Measurements from ENCODE around the gene UBASH3A. TPM values are rescaled to one million over a fixed set of nuclear protein-coding genes. Genes with fewer than 3 reads are reported as not detected.

UBASH3A gene
- total and polyA plus RNA-seq, 4 donors = 0.58 to 0.88 (median 0.67) TPM

DNA sequence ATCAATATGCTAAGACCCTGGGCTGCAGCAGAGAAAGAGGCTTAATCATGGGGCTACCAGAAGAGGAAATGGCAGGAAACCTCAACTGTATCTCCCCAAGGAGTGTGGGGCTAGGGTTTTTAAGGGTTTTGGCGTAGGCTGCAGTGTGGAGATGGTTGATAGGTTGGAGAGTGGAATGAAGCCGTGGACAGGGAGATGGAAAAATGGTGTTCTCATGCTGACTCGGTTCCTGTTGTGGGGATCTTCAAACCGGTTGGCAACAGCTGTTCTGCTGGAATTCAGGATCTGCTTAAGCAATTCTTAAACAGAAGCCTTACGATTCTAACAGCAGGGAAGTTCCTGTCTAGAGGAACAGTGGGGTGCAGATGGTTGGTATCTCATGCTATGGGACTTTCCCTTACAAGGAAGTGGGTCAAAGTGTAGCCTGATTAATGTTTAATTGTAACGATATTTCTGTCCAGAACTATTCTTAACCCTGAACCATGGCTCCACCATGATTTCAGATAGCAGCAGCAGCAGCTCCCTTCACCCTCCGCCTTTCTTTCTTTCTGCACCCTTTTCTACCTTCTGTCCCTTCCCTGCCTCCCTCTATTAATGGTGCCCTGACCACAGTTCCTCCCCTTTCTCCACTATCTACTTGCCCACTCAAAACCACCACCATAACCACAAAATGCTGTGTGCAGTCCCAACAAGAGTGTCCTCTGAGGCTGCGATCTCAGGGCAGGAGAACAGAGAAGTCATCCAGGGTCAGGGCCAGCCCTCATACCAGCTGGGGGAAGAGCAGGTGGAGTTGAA is 61.5 kb downstream of the UBASH3A start:
- peaks cover 0 to 6% (median 3%) of the 10 kb centered on the region in 5 donors for H3K4me1 ChIP-seq (ENCODE audit: control insufficient read depth in 5 of 5, insufficient read depth in 5 of 5, low read length in 5 of 5)
- no peaks in the 10 kb centered on the region for H3K36me3 ChIP-seq (ENCODE audit: control insufficient read depth in 4 of 4, insufficient read depth in 4 of 4, low read length in 4 of 4)
- WGBS, 2 donors = 18 to 42% methylated on average over 8 of the region's 8 CpGs
- peak overlapping the region in 1 of 2 donors; percentile 15 for H3K27ac ChIP-seq (ENCODE audit: low read depth in 1 of 2, low read length in 1 of 2)
- ATAC-seq (ENCODE audit: insufficient read depth, low FRiP score) (no peak), DNase-seq (peak in 2 of 3 donors; percentile 27 to 39)
- H3K27me3 ChIP-seq (ENCODE audit: control insufficient read depth in 3 of 3, insufficient read depth in 3 of 3, low read length in 2 of 3) = no peaks in the 10 kb centered on the region
- no peaks in the 10 kb centered on the region for H3K9me3 ChIP-seq (ENCODE audit: control insufficient read depth in 4 of 4, insufficient read depth in 3 of 4, low read length in 3 of 4)
- no peak for TF ChIP-seq CTCF (IDR thresholded peaks at IDR 0.05; ENCODE audit: control extremely low read depth, extremely low read depth)
- H3K4me3 ChIP-seq = no peak overlapping the region
- H3K9ac ChIP-seq (ENCODE audit: insufficient read depth in 1 of 2, low read length in 2 of 2) = no peak overlapping the region

DNA sequence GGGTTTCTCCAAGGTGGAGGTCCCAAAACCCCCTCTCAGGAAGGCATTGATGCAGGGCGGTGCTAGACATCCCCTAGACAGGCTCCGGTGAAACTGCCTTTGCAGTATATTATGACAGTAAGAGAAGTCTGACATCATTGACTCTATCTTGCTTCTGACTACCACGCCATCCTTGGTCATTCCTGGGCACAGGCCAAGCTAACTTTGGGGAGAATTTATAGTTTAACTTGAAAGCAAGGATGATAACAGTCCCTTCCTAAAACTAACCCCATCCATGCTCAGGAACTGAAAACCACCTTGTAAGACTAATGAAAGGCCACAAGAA is 62.1 kb downstream of the UBASH3A start:
- H3K27ac ChIP-seq (ENCODE audit: low read depth in 1 of 2, low read length in 1 of 2) = no peak overlapping the region
- WGBS, 2 donors = 56 to 78% methylated on average over 3 of the region's 3 CpGs
- no peak overlapping the region for H3K4me3 ChIP-seq
- no peak overlapping the region for H3K9ac ChIP-seq (ENCODE audit: insufficient read depth in 1 of 2, low read length in 2 of 2)
- TF ChIP-seq CTCF (IDR thresholded peaks at IDR 0.05; ENCODE audit: control extremely low read depth, extremely low read depth) = no peak
- ATAC-seq (ENCODE audit: insufficient read depth, low FRiP score) (no peak), DNase-seq (no peak)
- no peaks in the 10 kb centered on the region for H3K27me3 ChIP-seq (ENCODE audit: control insufficient read depth in 3 of 3, insufficient read depth in 3 of 3, low read length in 2 of 3)
- H3K4me1 ChIP-seq (ENCODE audit: control insufficient read depth in 5 of 5, insufficient read depth in 5 of 5, low read length in 5 of 5) = peaks cover 0 to 6% (median 0%) of the 10 kb centered on the region in 5 donors
- no peaks in the 10 kb centered on the region for H3K36me3 ChIP-seq (ENCODE audit: control insufficient read depth in 4 of 4, insufficient read depth in 4 of 4, low read length in 4 of 4)
- no peaks in the 10 kb centered on the region for H3K9me3 ChIP-seq (ENCODE audit: control insufficient read depth in 4 of 4, insufficient read depth in 3 of 4, low read length in 3 of 4)

- WGBS, 2 donors = 86 to 93% methylated on average over 10 of the region's 10 CpGs
- H3K36me3 ChIP-seq (ENCODE audit: control insufficient read depth in 4 of 4, insufficient read depth in 4 of 4, low read length in 4 of 4) = no peaks in the 10 kb centered on the region
- H3K4me3 ChIP-seq = no peak overlapping the region
- no peaks in the 10 kb centered on the region for H3K27me3 ChIP-seq (ENCODE audit: control insufficient read depth in 3 of 3, insufficient read depth in 3 of 3, low read length in 2 of 3)
- H3K9ac ChIP-seq (ENCODE audit: insufficient read depth in 1 of 2, low read length in 2 of 2) = no peak overlapping the region
- H3K4me1 ChIP-seq (ENCODE audit: control insufficient read depth in 5 of 5, insufficient read depth in 5 of 5, low read length in 5 of 5) = peaks cover 0 to 6% (median 0%) of the 10 kb centered on the region in 5 donors
- no peaks in the 10 kb centered on the region for H3K9me3 ChIP-seq (ENCODE audit: control insufficient read depth in 4 of 4, insufficient read depth in 3 of 4, low read length in 3 of 4)
- H3K27ac ChIP-seq (ENCODE audit: low read depth in 1 of 2, low read length in 1 of 2) = no peak overlapping the region
- TF ChIP-seq CTCF (IDR thresholded peaks at IDR 0.05; ENCODE audit: control extremely low read depth, extremely low read depth) = no peak
- DNase-seq = no peak
- no peak for ATAC-seq (ENCODE audit: insufficient read depth, low FRiP score)
Observed at GRCh38 chr21:42466700-42467099, 63.0 kb downstream of the UBASH3A start.
